Smooth muscle cell (in vitro differentiated cells): ENCODE data around the gene BSPH1. TPM values are rescaled to one million over a fixed set of nuclear protein-coding genes. Genes with fewer than 3 reads are reported as not detected.

Source experiments
- DNase-seq: peaks from one replicate; lab custom pipeline; 2025; ENCODE audit not compliant: unreplicated experiment; lab: John Stamatoyannopoulos, UW
- H2AFZ ChIP-seq: fragments of 200-600 bp; sonication (generic); 2 replicates; pipeline ENCODE4 v1.6.0; 2016; ENCODE audit warnings: antibody characterized with exemption, low read depth, mild to moderate bottlenecking
- H3F3A ChIP-seq: fragments of 200-600 bp; sonication (generic); 2 replicates; pipeline ENCODE4 v1.6.0; 2017; ENCODE audit warnings: antibody characterized with exemption, low read depth
- H3K27ac ChIP-seq: fragments of 200-600 bp; sonication (generic); 2 replicates; pipeline ENCODE4 v1.5.1; 2016; ENCODE audit warnings: low read depth, mild to moderate bottlenecking
- H3K27me3 ChIP-seq: fragments of 200-600 bp; sonication (generic); 2 replicates; pipeline ENCODE4 v1.6.1; 2016; ENCODE audit warnings: low read depth, mild to moderate bottlenecking
- H3K36me3 ChIP-seq: fragments of 200-600 bp; sonication (generic); 2 replicates; pipeline ENCODE4 v1.5.1; 2016; ENCODE audit warnings: low read depth
- H3K4me1 ChIP-seq: fragments of 200-600 bp; sonication (generic); 2 replicates; pipeline ENCODE4 v1.5.1; 2016; ENCODE audit warnings: low read depth
- H3K4me2 ChIP-seq: fragments of 200-600 bp; sonication (generic); 2 replicates; pipeline ENCODE4 v1.6.0; 2016; ENCODE audit warnings: mild to moderate bottlenecking
- H3K4me3 ChIP-seq: fragments of 200-600 bp; sonication (generic); 2 replicates; pipeline ENCODE4 v1.5.1; 2016; ENCODE audit warnings: mild to moderate bottlenecking
- H3K79me2 ChIP-seq: fragments of 200-600 bp; sonication (generic); 2 replicates; pipeline ENCODE4 v1.6.0; 2016; ENCODE audit warnings: low read depth, mild to moderate bottlenecking
- H3K9ac ChIP-seq: fragments of 200-600 bp; sonication (generic); 2 replicates; pipeline ENCODE4 v1.6.0; 2016; ENCODE audit warnings: low read depth
- H3K9me3 ChIP-seq: fragments of 200-600 bp; sonication (generic); replicated peaks from 2 replicates; pipeline ENCODE4 v1.5.1; 2016; ENCODE audit warnings: low read depth
- H4K20me1 ChIP-seq: fragments of 200-600 bp; sonication (generic); 2 replicates; pipeline ENCODE4 v1.6.0; 2016; ENCODE audit warnings: low read depth
- WGBS: methylation state at CpG from one replicate; pipeline ENCODE4 v1.1.7; 2016; ENCODE audit warnings: low lambda C conversion rate; 5-methylcytosine and 5-hydroxymethylcytosine counted together
- polyA plus RNA-seq: library from polyadenylated mRNA; unstranded; fragments of >200 nt; fragmentation: Nextera tagmentation; extraction: Ambion mirVana; gene quantifications from 2 replicates; pipeline ENCODE4 v1.2.1, GENCODE V29; 2016
- total RNA-seq: library from RNA; depleted of rRNA; stranded (reverse); fragments of >200 nt; gene quantifications from 2 replicates; pipeline ENCODE4 v1.2.3, GENCODE V29; 2014
- TF ChIP-seq, protein P1 (sequence below): fragments of 200-600 bp; sonication (generic); IDR thresholded peaks from 2 replicates; pipeline ENCODE4 v1.5.1; 2017; ENCODE audit warnings: borderline replicate concordance, mild to moderate bottlenecking, antibody characterized with exemption; ENCODE audit not compliant: insufficient read depth, poor library complexity, severe bottlenecking

The BSPH1 gene
- total and polyA plus RNA-seq, 2 experiments from 2014 or later: not detected

DNA sequence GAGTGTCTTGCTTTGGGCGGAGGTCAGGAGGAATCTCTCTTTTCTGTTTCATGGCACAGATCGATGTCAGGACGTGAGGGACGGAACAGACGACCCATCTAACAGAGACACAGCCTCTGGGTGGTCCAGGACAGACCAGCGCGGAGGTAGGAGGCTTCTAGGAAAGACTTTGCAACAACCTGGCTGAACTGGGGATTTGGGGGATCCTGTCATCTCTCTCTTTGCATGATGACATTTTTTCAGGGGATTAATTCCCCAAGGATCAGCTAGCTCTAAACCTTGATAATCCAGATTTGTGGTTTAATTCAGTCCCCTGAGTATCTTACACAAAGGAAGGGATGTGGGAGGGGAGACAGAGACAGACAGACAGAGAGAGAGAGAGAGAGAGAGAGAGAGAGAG lies 37.5 kb upstream of the BSPH1 start:
- Histone ChIP-seq H3K4me1 (no peaks in the 10 kb centered on the region), H3K4me2 (no peak overlapping the region), H4K20me1 (no peaks in the 10 kb centered on the region), H3K4me3 (no peak overlapping the region), H3K27ac (no peak overlapping the region), H3F3A (no peaks in the 10 kb centered on the region), H3K9ac (no peak overlapping the region), H3K9me3 (no peaks in the 10 kb centered on the region), H3K36me3 (no peaks in the 10 kb centered on the region), H2AFZ (no peak overlapping the region), H3K79me2 (no peaks in the 10 kb centered on the region), H3K27me3 (no peaks in the 10 kb centered on the region)
- no peak for DNase-seq
- WGBS: 81% methylated on average over 7 of the region's 7 CpGs
- TF ChIP-seq, protein P1, sequence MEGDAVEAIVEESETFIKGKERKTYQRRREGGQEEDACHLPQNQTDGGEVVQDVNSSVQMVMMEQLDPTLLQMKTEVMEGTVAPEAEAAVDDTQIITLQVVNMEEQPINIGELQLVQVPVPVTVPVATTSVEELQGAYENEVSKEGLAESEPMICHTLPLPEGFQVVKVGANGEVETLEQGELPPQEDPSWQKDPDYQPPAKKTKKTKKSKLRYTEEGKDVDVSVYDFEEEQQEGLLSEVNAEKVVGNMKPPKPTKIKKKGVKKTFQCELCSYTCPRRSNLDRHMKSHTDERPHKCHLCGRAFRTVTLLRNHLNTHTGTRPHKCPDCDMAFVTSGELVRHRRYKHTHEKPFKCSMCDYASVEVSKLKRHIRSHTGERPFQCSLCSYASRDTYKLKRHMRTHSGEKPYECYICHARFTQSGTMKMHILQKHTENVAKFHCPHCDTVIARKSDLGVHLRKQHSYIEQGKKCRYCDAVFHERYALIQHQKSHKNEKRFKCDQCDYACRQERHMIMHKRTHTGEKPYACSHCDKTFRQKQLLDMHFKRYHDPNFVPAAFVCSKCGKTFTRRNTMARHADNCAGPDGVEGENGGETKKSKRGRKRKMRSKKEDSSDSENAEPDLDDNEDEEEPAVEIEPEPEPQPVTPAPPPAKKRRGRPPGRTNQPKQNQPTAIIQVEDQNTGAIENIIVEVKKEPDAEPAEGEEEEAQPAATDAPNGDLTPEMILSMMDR: no peak

DNA sequence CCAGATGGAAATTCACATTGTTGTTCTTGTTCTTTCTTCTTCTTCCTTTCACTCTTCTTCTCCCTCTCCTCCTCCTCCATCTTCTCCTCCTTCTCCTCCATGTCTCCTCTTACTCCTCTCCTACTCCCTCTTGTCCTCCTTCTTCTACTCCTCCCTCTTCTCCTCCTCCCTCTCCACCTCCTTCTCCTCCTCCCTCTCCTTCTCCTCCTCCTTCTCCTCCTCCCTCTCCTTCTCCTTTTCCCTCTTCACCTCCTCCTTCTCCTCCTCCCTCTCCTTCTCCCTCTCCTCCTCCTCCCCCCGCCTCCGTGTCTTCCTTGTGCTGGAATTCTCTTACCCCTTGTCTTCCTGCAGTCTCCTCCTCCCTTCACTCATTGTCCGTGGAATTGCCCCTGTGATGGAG lies 33.5 kb upstream of the BSPH1 start:
- Histone ChIP-seq H3K4me2 (no peak overlapping the region), H3K9me3 (no peaks in the 10 kb centered on the region), H3K79me2 (no peaks in the 10 kb centered on the region), H3F3A (no peaks in the 10 kb centered on the region), H3K9ac (no peak overlapping the region), H3K27ac (no peak overlapping the region), H4K20me1 (no peaks in the 10 kb centered on the region), H3K27me3 (no peaks in the 10 kb centered on the region), H3K36me3 (no peaks in the 10 kb centered on the region), H2AFZ (no peak overlapping the region), H3K4me1 (no peaks in the 10 kb centered on the region), H3K4me3 (no peak overlapping the region)
- TF ChIP-seq, protein P1: no peak
- WGBS: 72% methylated on average over 3 of the region's 3 CpGs
- no peak for DNase-seq

DNA sequence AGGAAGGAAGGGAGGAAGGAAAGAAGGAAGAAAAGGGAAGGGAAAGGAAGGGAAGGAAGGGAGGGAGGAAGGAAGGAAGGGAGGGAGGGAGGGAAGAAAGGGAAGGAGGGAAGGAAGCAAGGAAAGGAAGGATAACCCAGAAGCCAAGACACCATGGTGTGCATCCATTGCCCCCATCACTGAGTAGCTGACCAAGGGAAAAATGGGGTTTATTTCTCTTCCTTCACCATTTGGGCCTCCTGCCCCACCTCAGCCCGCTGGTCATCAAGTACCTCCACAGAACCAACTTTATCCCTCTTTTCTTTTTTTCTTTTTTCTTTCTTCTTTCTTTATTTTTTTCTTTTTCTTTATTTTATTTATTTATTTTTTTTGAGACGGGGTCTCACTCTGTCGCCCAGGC lies 31.5 kb upstream of the BSPH1 start:
- H2AFZ ChIP-seq: no peak overlapping the region
- TF ChIP-seq, protein P1: no peak
- no peak overlapping the region for H3K4me3 ChIP-seq
- H3K36me3 ChIP-seq: no peaks in the 10 kb centered on the region
- no peak for DNase-seq
- WGBS: 93% methylated on average over 3 of the region's 3 CpGs
- H3K27me3 ChIP-seq: no peaks in the 10 kb centered on the region
- no peak overlapping the region for H3K4me2 ChIP-seq
- no peaks in the 10 kb centered on the region for H3F3A ChIP-seq
- H3K4me1 ChIP-seq: no peaks in the 10 kb centered on the region
- no peak overlapping the region for H3K9ac ChIP-seq
- H3K27ac ChIP-seq: no peak overlapping the region
- H4K20me1 ChIP-seq: no peaks in the 10 kb centered on the region
- no peaks in the 10 kb centered on the region for H3K79me2 ChIP-seq
- H3K9me3 ChIP-seq: no peaks in the 10 kb centered on the region

DNA sequence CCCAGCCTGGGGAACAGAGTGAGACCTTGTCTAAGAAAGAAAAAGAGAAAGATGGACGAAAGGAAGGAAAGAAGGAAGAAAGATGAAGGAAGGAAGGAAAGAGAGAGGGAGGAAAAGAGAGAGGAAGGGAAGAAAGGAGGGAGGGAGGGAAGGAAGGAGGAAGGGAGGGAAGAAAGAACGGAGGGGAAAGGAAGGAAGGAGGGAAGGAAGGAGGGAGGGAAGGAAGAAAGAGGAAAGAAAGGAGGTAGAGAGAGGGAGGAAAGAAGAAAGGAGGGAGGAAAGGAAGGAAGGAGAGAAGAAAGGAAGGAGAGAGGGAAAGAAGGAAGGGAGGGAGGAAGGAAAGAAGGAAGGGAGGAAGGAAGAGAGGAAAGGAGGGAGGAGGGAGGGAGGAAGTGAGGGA lies 31.0 kb upstream of the BSPH1 start:
- Histone ChIP-seq H3K9ac (no peak overlapping the region), H3K4me1 (no peaks in the 10 kb centered on the region)

More for the DNA sequence above, 31.0 kb upstream of the BSPH1 start:
- TF ChIP-seq, protein P1: no peak
- Histone ChIP-seq H4K20me1 (no peaks in the 10 kb centered on the region), H3K36me3 (no peaks in the 10 kb centered on the region), H2AFZ (no peak overlapping the region), H3K4me3 (no peak overlapping the region), H3K9me3 (no peaks in the 10 kb centered on the region), H3K79me2 (no peaks in the 10 kb centered on the region), H3K4me2 (no peak overlapping the region), H3K27me3 (no peaks in the 10 kb centered on the region), H3F3A (no peaks in the 10 kb centered on the region), H3K27ac (no peak overlapping the region)
- DNase-seq: no peak
- WGBS: 36% methylated on average over 2 of the region's 2 CpGs
